IMR-90 (cell line): Measurements from ENCODE around the gene ISCU.
A peak's percentile ranks its signal among the peaks of the same experiment; 100 is the strongest.

Experiments
- CTCF ChIP-seq: conservative IDR thresholded peaks from 2 replicates; pipeline ENCODE4 v1.5.1; 2012; ENCODE audit warnings: mild to moderate bottlenecking, low read depth, low read length, improper control_type of control experiment
- FOS ChIP-seq: fragments of 150-350 bp; IDR thresholded peaks from 2 replicates; pipeline ENCODE4 v1.6.1; 2016; ENCODE audit warnings: low read depth, low read length
- POLR2A ChIP-seq: IDR thresholded peaks from 2 replicates; pipeline ENCODE4 v1.6.1; 2012; ENCODE audit warnings: mild to moderate bottlenecking, low read depth, low read length
- RAD21 ChIP-seq: IDR thresholded peaks from 2 replicates; pipeline ENCODE4 v1.6.1; 2012; ENCODE audit warnings: low read length, improper control_type of control experiment
- RFX5 ChIP-seq: IDR thresholded peaks from 2 replicates; pipeline ENCODE4 v1.8.0; 2012; ENCODE audit warnings: low read depth, mild to moderate bottlenecking, low read length, moderate library complexity
- SMC3 ChIP-seq: fragments of 150-350 bp; IDR thresholded peaks from 2 replicates; pipeline ENCODE4 v1.6.1; 2016; ENCODE audit warnings: low read depth, mild to moderate bottlenecking, antibody characterized with exemption, low read length, moderate library complexity

GRCh38 chr12:108562348-108563135 lies at the start of gene ISCU:
- TF ChIP-seq CTCF = no peak
- TF ChIP-seq RFX5 = no peak
- no peak for TF ChIP-seq RAD21
- peak; percentile 88 for TF ChIP-seq POLR2A
- no peak for TF ChIP-seq SMC3
- no peak for TF ChIP-seq FOS
